GM20431 (cell line): ENCODE data around the gene ENPEP.
"Not testable (repeated sequence)": the region's sequence is repeated elsewhere in the genome, so short reads cannot be mapped to it uniquely, and the experiment has no call there.

Experiments used
- in situ Hi-C: fragments of 300-500 bp; cut with MseI, MboI; formaldehyde crosslinking; loops from one replicate; pipeline ENCODE4 v1.15.0; 2020; ENCODE audit warnings: low sequenced_read_pairs; ENCODE audit not compliant: unreplicated experiment

Gene ENPEP, protein sequence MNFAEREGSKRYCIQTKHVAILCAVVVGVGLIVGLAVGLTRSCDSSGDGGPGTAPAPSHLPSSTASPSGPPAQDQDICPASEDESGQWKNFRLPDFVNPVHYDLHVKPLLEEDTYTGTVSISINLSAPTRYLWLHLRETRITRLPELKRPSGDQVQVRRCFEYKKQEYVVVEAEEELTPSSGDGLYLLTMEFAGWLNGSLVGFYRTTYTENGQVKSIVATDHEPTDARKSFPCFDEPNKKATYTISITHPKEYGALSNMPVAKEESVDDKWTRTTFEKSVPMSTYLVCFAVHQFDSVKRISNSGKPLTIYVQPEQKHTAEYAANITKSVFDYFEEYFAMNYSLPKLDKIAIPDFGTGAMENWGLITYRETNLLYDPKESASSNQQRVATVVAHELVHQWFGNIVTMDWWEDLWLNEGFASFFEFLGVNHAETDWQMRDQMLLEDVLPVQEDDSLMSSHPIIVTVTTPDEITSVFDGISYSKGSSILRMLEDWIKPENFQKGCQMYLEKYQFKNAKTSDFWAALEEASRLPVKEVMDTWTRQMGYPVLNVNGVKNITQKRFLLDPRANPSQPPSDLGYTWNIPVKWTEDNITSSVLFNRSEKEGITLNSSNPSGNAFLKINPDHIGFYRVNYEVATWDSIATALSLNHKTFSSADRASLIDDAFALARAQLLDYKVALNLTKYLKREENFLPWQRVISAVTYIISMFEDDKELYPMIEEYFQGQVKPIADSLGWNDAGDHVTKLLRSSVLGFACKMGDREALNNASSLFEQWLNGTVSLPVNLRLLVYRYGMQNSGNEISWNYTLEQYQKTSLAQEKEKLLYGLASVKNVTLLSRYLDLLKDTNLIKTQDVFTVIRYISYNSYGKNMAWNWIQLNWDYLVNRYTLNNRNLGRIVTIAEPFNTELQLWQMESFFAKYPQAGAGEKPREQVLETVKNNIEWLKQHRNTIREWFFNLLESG

DNA sequence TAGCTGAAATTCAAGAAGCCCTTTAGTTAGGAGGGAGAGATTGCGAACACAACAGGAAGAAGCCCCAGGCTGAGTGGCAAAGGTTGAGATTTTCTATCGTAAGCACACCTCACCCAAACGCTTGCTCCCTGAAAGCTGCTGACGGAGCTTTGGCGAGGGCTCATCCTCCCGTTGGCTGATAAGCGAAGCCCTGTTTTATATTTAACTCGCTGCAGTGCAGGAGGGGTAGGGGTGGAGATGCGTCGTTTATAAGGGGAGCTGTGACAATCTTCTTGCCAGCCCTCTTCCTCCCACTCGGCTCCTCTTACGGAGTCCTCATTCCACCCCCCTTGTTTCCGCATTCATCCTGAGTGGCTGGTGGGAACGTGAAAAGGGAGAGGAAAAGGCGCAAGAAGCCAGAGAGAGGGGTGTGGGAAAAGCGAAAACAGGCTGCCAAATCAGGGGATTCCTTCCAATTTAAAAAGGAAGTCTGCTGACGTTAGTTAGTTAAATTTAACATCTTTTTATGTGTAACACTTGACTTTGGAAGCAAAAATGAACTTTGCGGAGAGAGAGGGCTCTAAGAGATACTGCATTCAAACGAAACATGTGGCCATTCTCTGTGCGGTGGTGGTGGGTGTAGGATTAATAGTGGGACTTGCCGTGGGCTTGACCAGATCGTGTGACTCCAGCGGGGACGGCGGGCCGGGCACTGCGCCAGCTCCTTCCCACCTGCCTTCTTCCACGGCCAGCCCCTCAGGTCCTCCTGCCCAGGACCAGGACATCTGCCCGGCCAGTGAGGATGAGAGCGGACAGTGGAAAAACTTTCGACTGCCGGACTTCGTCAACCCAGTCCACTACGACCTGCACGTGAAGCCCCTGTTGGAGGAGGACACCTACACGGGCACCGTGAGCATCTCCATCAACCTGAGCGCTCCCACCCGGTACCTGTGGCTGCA lies at the start of gene ENPEP:
Gene ENPEP, plus strand, starts transcription at position 275 of the 938 bp plus-strand sequence. Its CDS starts 260 bp downstream, at position 535.
- in situ Hi-C loops = no loop called here

- in situ Hi-C loops = not testable (repeated sequence)
Observed at GRCh38 chr4:110431805-110432204, 44.1 kb upstream of the ENPEP start.

DNA sequence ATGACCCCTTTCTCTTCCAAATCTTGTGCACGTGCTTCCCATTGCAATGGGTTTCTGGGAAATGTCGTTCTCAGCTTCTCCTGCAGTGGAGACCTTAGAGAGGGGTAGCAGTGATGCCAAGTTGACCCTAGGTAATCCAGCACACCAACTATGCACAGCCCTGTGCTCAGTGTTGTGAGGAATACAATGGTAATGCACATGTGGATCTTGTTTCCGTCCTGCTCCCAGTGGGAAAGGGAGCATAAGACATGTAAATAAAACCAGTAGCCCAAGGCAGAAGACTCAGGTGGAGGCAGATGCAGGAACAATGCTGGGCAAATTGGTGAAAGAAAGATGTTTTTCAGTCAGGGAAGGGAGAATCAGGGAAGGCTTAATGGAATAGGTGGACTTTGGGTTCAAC lies 38.7 kb upstream of the ENPEP start:
- in situ Hi-C loops = not testable (repeated sequence)

DNA sequence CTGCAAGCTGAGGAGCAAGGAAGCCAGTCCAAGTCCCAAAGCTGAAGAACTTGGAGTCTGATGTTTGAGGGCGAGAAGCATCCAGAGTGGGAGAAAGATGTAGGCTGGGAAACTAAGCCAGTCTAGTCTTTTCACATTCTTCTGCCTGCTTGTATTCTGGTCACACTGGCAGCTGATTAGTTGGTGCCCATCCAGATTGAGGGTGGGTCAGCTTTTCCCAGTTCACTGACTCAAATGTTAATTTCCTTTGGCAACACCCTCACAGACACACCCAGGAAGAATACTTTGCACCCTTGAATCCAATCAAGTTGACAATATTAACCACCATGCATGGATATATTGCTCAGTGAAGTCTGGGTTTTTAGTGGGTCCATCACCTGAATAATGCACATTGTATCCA lies 36.7 kb upstream of the ENPEP start:
- in situ Hi-C loops = not testable (repeated sequence)

DNA sequence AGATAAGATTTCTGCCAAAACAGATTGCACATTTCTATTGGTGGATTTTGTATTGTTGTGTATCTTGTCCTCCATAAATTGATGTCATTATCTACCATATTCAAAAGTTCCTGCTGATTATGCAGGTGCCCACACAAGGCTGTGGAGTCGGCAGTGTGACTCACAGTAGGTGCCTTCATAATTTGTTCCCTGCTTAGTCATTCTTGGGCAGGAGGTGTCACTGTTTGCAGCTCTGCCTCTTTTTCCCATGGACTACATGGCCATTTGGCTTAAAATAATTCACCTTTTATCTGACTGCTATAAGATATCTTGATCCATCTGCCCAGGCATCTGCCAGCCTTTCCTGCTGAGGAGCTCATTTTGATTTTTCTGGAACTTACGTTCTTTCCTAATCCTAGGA lies 33.6 kb upstream of the ENPEP start:
- in situ Hi-C loops = no loop called here

DNA sequence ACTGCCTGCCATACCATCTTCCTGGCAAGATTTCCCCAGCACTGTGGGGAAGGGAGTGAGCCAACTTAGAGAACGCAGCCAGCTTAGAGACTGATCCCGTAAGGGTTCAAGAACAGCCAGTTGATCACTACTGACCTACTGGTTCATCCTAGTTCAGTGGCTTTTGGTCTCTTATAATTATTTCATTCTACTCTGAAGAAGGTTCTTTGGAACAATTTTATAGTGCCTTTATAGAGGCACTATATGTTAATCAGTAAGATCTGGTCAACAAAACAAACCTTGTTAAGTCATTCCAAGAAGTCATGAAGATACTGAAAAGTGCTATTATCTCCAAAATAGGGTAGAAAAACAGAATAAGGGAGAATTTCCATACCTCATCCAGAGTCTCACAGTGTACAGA lies 33.2 kb upstream of the ENPEP start:
- in situ Hi-C loops = no loop called here

GRCh38 chr4:110449947-110450346 lies 26.0 kb upstream of the ENPEP start:
- in situ Hi-C loops = no loop called here

- in situ Hi-C loops = no loop called here
Observed at GRCh38 chr4:110452546-110452945, 23.4 kb upstream of the ENPEP start.

GRCh38 chr4:110454441-110454840 lies 21.5 kb upstream of the ENPEP start:
- in situ Hi-C loops = no loop called here

DNA sequence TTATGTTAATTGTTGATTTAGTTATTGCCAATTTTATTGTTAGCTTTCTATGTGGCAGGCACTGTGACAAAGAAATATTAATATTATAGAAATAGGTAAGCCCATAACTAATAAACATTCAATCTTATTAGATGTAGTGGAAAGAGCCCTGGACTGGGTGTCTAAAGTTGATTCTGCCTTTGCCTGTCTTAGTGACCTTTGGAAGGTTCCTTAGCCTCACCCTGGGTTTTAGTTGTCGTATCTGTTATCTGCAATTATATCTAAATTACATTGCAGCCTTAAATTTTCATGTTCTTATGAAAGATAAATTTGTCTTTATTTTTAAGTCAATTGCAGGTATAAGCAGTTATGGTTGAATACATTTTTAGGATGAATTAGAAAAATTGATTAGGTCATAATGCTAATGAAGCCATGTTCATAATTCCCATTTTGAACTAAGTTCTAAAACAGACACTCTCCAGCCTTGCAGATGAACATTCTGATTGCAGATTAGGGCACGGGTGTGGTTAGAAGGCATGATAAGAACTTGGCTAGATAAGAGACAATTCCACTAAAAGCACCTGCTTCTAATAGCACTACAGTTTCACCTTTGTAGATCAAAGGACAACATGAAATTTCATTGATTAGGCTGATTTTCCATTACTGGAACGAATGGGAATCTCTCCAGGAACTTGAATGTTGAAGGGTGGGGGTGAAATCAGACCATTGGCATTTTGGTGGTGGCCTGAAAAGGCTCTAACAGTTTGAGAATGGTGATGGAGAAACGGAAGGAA lies 17.3 kb upstream of the ENPEP start:
- in situ Hi-C loops = no loop called here

DNA sequence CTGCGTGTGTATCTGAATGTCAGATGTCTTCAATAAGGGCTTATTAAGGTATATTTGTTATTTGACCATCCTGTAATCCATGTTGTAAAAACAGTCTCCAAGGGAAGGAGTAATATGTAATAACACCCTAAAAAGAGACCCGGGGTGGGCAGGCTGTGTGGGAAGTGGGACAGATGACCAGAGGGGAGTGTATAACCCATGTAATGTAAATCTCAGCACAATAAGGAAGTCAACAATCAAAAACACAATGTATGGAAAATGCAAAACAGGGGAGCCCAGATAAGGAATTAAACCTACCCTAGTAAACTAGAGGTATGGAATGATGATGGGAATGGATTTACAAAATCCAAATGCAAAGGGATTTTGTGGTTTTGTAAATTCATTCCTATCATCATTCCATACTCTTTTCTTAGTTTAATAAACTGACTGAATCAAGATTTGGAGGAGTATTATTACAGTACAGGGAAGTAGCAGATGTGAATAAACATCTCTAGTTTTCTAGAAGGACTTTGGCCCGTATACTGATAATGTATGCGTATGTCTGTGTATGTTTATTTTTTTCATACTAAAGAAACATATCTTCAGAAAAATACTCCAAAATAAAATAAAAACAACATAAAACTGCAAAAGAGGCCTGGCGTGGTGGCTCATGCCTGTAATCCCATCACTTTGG lies 15.7 kb upstream of the ENPEP start:
- in situ Hi-C loops = no loop called here

DNA sequence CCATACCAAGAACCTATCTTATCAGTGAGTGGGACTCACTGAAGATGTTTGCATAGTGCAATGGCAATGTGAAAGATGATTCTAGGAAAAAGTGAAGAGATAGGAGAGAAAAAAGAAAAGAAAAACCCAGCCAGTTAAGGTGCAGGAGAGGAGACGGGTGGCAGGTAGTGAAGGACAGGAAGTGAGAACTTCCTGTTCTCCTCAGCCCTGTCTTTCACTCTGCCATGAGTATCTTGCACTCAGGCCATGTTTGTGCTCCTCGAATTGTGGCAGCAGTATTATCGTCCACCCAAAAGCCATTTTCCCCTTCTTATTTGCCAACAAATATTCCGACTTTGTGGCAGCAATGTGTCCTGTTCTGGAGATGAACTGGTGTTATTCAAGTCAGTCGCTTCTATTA lies 8.6 kb upstream of the ENPEP start:
- in situ Hi-C loops = no loop called here

GRCh38 chr4:110472583-110473329 lies 3.2 kb upstream of the ENPEP start:
- in situ Hi-C loops = no loop called here

GRCh38 chr4:110474481-110474880 lies 1.5 kb upstream of the ENPEP start:
- in situ Hi-C loops = no loop called here

- in situ Hi-C loops = not testable (repeated sequence)
Observed at GRCh38 chr4:110475080-110475479, 875 bp upstream of the ENPEP start.

DNA sequence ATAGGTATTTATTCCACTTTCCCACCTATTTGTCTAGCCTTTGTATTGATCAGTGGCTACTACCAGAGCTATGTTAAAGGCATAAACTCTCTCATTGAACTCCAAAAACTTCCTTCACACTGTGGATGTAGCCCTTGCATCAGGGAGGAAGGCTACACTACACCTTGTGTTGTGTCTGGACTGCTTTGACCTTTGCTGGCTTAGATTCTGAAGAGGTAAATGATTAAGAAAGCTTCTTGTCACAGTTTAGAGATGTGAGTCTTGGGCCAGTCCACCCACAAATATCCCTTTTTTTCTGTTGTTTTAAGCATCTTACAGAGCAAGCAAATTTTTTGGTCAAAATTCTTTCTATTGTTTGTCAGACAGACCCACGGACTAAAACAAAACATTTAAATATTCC lies 1.9 kb downstream of the ENPEP start:
- in situ Hi-C loops = no loop called here

GRCh38 chr4:110480031-110480549 lies 4.1 kb downstream of the ENPEP start:
- in situ Hi-C loops = no loop called here

DNA sequence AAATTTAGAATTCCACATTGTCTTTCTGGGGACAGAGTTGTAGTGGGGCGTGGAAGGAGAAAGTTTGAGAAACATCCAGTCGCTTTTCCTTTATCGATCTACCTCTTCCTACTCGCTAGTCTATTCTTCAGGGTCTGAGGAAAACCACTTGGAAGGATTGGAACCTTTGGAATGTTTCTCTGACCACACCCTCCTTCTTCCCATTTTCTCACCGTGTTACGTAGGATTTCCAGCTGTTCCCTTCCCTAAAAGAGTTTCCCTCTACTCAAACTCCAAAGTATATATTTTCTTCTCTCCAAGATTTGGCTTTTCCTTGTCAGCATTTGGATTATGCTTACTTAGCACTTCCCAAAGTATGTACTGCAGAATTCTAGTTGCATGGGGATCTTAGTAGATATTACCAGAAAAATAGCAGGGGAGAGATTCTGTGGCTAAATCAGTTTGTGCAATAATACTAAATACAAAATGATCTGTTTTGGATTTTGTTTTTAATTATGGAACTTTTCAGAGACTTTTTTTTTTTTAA lies 4.9 kb downstream of the ENPEP start:
- in situ Hi-C loops = no loop called here
